NCI-H1930 (cell line): Measurements from ENCODE around the gene EFTUD2.
"Not testable (repeated sequence)": the region's sequence is repeated elsewhere in the genome, so short reads cannot be mapped to it uniquely, and the experiment has no call there.

Source experiments
- DNase-seq, 2 experiments: peaks; one replicate each; lab custom pipeline; 2025; lab: John Stamatoyannopoulos, UW

The EFTUD2 gene

DNA sequence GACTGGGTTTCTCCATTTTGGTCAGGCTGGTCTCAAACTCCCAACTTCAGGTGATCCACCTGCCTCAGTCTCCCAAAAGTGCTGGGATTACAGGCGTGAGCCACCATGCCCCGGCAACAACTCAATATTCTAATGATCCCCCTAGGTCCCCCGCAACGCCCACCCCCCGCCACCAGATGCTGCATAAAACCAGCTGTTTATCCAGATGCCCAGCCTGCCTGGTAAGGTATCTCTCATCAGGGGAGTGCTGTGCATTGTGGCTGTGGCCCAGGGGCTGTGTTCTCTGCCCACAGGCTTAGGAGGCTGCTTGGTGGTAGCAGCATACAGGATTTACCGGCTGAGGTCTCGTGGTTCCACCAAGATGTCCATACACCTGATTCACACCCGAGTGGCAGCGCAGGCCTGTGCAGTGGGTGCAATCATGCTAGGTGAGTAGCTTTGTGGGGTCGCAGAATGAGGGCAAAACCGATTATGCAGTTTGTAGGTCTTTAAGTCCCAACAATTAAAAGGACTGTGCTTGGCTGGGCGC lies 50.2 kb downstream of the EFTUD2 start:
- DNase-seq: no peak

DNA sequence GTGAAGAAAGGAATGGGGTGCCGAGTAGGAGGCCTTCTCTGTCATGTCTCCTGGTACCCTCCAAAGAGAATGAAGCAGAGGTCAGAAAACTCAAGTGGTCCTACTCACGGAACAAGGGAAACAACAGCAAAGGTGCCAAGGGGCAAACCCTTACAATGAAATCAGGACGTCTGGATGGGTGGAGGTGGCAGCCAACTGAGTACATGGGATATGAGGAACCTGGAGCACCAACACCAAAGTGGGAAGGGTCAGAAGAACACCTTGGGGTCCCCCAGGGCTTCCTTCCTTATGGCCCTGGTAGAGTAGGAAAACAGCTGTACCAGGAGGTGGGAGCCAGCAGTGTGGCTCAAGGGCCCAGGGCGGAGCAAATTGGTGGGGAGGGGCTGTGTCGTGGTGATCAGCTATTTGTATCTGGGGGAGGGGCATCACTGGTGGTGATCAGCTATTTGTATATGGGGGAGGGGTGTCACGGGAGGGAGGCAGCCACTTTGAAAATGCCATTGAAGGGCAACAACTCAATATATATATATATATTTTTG lies 50.9 kb downstream of the EFTUD2 start:
- DNase-seq: no peak

DNA sequence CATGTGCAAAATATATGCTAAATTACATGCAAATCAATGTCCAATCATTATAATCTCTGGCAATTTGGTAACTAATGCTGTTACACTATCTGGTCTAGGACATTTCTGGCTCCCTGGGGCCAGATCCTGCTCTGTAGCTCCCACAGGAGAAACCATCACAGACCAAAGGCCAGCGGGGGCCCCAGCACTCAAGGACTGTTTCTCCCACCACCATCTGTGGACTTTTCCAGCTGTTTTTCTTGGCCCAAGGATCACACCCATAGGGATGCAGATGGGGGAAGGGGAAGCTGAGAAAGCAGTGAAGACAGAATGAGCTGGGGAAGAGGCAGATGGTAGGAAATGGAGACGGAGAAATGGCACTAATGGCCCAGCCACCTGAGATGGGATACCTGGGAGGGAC lies 51.7 kb downstream of the EFTUD2 start, which contains the start of gene HIGD1B:
Gene HIGD1B (plus strand): TSS at position 298 of the 400 bp plus-strand sequence. CDS start 270 bp downstream, outside the sequence.
- no peak for DNase-seq

DNA sequence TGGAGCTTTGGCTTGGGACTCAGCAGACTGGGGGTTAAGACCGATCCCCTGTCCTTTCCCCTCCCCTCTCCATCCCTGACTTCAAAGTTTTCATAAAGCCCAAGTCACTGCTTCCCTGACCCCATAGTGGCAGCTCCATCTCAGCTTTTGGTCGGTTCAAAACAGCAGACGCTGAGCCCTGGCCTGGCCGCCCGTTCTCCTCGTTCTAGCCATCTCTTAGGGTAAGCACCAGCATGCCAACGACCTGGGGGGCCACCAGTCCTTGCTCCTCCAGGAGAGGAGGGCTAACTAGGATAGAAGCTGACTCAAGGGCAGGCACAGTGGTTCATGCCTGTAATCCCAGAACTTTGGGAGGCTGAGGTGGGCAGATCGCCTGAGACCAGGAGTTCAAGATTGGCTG lies 53.0 kb downstream of the EFTUD2 start:
- no peak for DNase-seq

DNA sequence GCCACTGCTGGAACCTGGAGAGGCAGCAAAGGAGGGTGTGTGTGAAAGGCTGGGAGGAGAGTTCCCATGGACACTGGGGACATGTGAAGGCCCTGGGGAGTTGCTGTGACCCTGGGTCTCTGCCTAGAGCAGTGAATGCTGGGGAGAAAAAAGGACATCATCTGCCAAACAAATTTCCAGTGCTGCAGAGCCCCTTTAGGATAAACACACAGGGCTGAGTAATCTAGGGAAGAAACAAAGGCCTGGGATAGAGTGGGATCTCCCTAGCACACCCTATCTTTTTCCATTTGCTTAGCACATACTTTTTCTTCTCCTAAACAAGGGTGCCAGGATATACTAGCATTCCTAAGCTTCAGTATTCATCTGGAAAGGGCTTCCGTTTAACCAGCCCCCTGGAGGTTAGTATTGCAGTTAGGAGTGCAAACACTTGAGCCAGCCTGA lies 54.8 kb downstream of the EFTUD2 start:
- no peak for DNase-seq

DNA sequence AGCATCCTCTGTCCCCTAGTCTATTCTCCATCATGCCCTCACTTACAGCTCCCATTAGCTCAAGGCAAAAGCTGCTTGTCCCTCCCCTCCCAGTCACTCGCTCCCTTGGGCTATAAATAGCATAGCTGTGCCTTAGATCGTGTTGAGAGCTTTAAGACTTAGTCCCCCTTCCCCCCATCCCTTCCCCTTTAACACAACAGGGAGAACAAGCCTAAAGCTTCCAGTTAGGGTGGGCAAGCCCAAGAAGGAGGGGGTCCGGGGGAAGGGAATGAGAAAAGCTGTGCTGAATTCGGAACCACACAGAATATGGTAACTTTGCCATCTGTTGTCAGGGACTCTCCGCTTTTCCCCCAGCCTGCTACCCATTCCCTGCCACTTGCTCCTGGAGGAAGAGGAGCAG lies 56.5 kb downstream of the EFTUD2 start:
- DNase-seq: no peak

DNA sequence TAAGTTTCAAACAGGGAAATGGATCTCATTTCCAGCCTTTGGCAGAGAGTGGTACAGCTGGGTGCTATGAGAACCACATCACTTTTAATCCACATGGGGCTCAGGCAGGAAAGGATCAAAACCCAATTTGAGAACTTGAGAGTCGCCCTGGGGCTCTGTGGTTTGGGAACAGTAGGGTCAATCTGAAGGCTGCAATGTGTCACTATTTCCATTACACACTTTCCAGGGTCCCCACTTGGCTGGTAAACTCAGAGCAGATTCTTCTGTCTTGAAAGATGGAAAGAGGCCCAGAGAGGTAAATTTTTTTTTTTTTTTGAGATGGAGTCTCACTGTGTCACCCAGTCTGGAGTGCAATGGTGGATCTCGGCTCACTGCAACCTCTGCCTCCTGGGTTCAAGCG lies 58.3 kb downstream of the EFTUD2 start:
- DNase-seq: no peak

DNA sequence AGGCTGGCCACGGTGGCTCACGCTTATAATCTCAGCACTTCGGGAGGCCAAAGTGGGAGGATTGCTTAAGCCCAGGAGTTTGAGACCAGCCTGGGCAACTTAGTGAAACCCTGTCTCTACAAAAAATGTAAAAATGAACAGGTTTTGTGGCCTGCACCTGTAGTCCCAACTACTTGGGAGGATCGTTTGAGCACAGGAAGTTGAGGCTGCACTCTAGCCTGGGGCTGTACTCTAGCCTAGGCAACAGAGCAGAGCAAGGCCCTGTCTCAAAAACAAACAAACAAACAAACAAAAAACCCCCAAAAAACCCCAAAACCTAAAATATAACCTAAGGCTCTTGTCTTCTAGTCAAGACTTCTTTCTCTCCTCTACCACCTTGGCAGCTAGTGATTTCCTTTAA lies 59.0 kb downstream of the EFTUD2 start:
- DNase-seq: no peak

DNA sequence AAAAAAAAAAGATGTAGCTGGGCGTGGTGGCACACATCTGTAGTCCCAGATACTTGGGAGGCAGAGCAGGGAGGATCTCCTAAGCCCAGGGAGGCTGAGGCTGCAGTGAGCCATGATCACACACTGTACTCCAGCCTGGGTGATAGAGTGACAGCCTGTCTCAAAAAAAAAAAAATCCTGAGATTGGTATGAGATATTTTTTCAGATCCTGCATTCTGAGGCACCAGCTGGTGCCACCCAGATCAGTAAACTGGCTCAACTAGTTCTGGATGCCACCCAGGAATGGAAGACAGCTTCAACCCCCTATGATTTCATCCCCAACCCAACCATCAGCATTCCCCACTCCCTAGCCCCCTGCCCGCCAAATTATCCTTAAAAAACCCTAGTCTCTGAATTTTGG lies 62.0 kb downstream of the EFTUD2 start:
- DNase-seq: no peak

DNA sequence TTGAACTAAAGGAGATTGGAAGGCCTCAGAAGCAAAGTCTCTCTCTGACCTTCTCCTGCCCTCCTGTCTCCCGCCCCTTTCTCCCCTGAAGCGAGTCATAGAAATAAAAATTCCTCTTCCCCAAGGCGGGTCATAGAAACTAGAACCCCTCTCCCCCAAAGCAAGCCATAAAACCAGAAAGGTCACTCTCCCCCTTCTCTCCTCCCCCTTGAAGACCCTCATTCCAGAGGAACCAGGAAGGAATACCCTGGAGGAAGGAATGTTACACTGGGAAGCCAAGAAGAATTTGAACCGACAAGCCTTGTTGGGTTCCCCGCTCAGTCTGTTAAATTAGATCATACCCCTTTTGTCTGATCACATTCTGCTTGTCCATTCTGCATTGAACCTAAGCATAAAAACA lies 66.4 kb downstream of the EFTUD2 start:
- no peak for DNase-seq

DNA sequence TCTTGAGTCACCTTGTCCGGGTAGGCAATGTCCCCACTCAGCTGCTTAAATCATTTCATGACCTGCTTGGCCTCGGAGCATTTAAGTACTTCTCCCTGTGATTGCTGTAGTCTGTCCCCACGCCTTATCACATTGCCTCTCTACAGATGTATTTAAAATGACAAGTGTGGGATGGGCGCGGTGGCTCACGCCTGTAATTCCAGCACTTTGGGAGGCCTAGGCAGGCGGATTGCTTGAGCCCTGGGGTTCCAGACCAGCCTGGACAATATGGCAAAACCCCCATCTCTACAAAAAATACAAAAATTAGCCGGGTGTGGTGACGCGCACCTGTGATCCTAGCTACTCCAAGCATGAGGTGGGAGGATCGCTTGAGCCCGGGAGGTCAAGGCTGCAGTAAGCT lies 67.9 kb downstream of the EFTUD2 start:
- no peak for DNase-seq

DNA sequence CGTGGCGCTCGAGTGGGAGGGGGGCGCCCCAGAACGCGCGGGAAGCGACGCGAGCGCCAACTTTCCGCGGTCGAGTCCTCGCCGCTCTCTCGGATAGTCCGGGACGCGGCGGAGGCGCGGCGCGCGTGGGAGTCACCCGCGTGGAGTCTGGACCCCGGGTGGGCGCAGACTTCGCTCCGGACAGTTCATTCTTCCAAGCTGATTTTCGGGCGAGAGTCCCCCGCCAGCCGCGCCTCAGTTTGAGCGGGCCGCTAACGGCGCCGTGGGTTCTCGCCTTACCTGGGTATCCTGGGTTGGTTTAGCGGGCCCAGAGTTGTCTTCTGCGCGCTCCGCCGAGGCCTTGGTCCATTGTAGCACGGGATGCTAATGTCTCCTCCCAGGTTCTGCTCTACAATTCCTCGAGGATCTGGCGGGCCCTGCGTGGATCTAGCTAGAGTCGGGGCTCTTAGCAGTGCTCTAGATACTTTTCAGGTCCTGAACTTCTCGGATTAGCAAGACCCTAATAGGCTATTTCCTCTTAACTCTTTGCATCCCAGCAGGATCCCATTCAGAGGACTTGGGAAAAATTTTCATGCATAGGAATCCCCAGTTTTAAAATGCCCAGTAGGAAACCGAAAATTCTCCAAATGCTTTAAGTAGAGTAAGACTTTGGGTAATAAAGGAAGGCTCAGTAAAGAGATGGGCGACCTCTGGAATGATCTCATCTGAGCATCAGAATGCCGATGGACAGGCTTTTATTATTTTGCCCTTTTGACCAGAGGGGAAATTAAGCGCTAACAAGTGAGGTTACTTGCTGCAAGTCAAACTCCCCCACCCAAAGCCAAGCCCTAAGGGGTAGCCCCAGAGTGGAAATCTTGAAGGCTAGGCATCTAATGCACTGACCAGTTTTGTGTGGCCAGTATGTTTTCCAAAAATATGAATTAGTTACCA lies 68.6 kb downstream of the EFTUD2 start:
- DNase-seq: peak; percentile 5 to 12

DNA sequence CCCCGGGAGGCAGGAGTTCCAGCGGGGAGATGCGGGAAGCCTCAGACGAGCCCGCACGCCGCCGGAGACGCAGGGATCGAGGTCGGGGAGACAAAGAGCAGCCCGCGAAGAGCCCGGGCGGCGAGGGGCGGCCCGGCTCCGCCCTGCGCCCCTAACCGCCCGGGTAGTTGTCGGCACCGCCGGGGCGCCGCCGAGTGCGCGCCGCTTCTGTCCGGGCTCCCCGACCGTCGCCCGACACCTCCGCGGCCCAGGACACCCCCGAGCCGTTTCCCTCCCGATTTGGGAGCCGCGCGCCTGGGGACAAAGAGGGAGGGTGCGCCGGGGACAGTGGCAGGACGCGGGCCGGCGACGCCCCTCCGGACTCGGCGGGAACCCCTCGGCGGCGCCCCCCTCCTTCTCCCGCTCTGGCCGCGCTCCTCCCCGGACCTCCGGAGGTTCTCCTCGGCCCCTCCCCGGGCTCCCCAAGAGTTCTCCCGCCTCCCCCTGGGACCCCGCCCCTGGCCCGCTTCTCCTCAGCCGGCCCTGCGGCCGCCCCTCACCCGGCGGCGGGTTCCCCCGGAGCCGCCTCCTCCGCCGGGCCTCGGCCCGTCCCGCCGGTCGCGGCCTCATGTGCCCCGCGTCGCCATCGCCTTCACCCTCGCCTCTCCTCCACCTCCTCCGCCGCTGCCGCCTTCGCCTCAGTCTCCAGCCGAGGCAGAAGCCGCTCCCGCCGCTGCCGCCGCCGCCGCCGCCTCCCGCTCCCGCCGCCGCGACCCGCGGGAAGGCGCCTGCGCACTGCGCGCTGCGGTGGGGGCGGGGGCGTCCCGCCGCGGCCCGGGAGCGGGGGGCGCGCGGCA lies 69.5 kb downstream of the EFTUD2 start, which contains the start of gene GJC1:
Gene GJC1 (minus strand): TSS at position 765 of the 836 bp plus-strand sequence. CDS start 24,470 bp downstream, outside the sequence.
- peak; percentile 17 to 36 for DNase-seq

DNA sequence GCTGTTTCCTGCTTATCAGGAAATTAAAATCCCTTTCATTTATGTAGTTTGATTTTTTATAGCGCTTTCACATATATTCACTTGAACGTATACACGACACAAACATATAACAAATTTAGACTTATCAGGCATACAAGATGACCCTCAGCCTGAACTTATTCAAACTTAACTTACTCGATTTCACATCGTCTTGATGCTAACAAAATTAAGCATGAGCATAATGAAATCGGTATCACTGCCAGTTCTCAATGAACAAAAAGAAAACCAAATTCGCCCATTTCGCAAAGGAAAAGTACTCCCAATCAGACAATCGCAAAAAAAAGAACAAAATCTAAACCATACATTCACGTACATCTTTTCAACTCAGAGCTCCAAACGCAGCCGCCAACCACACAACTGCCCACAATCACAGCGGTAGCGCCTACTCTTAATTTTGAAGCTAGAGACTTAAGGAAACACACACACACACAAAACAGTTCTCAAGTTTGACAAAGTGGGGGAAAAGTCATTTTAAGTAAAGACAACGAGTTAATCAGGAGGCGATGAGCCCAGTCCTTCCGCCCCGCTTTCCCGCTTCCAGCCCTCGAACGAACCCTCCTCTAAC lies 70.2 kb downstream of the EFTUD2 start:
- DNase-seq: no peak

DNA sequence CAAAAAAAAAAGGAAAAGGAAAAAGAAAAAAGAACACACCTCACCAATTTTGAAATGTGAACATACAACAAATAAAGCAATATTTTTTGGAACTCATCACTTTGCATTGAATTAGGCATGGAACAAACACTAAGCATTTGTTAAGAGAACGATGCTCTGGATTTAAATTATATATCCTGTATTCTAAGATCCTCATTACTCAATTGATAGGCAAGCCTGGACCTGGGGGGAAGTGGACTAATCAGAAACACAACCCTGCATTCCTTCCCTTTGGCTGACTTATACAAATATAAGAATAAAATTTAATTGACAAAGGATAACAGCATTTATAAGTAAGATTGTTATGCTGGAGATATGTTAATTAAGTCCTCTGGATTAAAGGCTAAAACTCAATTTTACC lies 71.4 kb downstream of the EFTUD2 start:
- DNase-seq: no peak

DNA sequence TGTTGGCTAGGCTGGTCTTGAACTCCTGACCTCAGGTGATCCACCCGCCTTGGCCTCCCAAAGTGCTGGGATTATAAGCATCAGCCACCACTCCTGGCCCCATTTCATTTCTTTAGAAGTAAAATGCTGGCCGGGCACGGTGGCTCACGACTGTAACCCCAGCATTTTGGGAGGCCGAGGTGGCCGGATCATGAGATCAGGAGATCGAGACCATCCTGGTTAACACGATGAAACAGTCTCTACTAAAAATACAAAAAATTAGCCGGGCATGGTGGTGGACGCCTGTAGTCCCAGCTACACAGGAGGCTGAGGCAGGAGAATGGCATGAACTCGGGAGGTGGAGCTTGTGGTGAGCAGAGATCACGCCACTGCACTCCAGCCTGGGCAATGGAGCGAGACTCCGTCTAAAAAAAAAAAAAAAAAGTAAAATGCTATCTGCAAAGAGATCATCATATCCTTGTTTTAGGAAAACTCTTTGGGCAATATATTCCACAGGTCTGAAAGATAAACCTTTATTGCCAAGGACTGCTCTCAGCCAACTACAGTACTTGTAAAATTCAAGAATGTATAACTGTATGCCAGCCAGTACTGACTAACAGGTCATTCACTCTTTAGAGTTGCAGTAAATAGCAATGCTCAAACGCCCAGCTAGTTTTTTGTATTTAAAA lies 73.0 kb downstream of the EFTUD2 start:
- no peak for DNase-seq

DNA sequence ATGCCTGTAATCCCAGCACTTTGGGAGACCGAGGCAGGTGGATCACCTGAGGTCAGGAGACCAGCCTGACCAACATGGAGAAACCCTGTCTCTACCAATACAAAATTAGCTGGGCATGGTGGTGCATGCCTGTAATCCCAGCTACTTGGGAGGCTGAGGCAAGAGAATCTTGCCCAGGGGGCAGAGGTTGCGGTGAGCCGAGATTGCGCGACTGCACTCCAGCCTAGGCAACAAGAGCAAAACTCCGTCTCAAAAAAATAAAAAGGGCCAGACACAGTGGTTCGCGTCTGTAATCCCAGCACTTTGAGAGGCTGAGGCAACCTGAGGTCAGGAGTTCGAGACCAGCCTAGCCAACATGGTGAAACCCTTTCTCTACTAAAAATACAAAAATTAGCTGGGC lies 74.0 kb downstream of the EFTUD2 start:
- DNase-seq: not testable (repeated sequence)

DNA sequence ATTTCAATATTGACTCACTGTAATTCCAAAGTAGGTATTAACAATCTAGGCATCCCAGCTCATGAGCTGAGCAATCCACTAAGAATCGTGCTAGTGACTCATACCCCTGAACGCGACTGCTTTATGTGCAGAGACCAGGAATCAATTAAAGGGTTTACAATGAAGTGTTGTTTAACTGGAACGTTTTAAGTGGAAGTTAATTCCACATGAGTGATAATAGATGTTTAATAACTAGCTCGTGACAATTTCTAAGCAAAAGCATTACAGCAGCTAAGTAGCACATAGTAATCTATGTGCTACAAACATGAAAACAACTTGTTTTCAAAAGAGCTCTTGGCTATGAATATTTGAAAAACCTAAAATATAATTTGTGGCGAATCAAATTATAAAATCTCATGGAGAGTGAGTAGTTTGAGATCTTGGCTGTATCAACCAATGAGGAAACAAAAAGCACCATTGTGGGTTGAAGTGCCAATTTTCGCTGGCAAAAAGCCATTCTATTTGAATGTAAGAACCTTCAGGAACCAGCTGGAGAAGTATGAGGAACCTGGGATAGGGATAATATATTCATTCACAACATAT lies 78.5 kb downstream of the EFTUD2 start:
- DNase-seq: peak; percentile 15 to 27

DNA sequence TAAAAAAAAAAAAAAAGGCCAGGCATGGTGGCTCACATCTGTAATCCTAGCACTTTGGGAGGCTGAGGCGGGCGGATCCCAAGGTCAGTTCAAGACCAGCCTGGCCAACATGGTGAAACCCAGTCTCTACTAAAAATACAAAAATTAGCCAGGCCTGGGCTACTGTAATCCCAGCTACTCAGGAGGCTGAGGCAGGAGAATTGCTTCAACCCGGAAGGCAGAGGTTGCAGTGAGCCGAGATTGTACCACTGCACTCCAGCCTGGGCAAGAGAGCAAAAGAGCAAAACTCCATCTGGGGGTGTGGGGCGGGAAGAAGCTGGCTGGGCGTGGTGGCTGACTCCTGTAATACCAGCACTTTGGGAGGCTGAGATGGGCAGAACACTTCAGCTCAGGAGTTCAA lies 80.7 kb downstream of the EFTUD2 start:
- DNase-seq: not testable (repeated sequence)

DNA sequence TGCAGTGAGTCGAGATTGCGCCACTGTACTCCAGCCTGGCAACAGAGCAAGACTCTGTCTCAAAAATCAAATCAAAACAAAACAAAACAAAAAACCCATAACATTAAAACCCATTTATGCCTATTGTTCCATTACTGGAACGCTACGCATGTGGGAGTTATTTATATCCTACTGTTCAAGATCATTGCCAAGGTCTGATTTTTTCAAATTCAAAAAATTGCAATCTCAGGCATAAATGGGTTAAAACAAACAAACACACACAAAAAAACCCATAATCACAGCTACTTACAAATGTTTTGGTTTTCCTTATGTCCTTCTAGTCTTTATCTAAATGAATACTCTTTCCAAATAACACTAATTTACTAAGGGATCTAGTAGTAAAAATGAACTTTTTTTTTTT lies 87.0 kb downstream of the EFTUD2 start:
- no peak for DNase-seq
